ENCODE results near the gene PRDM1.

The PRDM1 gene

DNA sequence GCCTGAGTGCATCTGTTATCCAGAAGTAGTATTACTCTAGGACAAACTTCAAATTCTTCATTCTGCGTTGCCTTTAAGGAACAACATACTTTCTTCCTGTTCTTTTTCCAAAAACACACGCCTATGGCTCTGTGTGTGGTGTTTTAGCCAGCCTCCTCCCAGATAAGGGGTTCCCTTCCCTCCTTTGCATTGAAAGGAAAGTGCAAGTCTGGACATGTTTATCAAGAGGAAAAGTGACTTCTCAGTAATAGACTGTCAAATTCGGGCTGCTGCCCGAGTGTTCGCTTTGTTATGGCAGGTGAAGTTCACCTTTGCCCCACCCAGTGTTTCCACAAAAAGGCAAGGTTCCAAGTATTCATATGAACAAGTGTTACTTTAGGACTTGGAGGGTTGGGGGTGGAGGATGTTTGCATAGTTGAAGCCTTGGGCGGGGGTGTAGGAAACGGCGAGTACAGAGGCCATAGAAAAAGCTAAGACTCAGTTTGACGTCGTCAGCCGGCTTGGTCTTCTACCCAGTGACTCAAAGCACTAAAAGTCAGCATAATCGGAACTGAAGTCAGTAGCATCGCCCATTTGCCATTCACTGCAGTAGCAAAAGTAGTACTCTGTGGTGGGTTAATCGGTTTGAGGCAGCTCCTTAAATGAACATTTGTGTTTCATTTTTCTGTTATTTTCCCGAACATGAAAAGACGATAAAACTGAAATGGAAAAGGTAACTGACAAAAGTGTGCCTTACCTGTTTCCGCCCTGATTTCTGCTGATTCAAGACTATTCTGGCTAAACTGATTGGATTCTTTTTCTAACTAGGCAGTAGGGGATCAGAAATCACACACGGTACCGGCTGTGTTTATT is 12.5 kb downstream of the PRDM1 start:
- Histone ChIP-seq H3K4me1 (ENCODE audit: control insufficient read depth, insufficient read depth, low read length) (peaks cover 25% of the 10 kb centered on the region), H3K9ac (ENCODE audit: low read depth, low read length) (peak overlapping the region; percentile 26; the same call in 1 of the 2 replicates), H3K27ac (ENCODE audit: low read depth, low read length) (peak overlapping the region; percentile 48), H3K27me3 (ENCODE audit: control insufficient read depth, insufficient read depth, low read length) (peaks cover 38% of the 10 kb centered on the region), H3K36me3 (ENCODE audit: control insufficient read depth, insufficient read depth, low read length) (no peaks in the 10 kb centered on the region), H3K9me3 (ENCODE audit: control insufficient read depth, insufficient read depth, low read length) (no peaks in the 10 kb centered on the region), H3K4me3 (ENCODE audit: low read depth, low read length) (peak overlapping the region; percentile 57)

DNA sequence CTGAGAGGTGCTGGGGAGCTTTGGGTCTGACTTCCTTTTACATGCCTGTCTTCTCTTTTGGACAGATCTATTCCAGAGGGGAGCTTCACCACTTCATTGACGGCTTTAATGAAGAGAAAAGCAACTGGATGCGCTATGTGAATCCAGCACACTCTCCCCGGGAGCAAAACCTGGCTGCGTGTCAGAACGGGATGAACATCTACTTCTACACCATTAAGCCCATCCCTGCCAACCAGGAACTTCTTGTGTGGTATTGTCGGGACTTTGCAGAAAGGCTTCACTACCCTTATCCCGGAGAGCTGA is 13.1 kb downstream of the PRDM1 start:
- Histone ChIP-seq H3K27ac (ENCODE audit: low read depth, low read length) (peak overlapping the region; percentile 26), H3K4me3 (ENCODE audit: low read depth, low read length) (peak overlapping the region; percentile 57)

DNA sequence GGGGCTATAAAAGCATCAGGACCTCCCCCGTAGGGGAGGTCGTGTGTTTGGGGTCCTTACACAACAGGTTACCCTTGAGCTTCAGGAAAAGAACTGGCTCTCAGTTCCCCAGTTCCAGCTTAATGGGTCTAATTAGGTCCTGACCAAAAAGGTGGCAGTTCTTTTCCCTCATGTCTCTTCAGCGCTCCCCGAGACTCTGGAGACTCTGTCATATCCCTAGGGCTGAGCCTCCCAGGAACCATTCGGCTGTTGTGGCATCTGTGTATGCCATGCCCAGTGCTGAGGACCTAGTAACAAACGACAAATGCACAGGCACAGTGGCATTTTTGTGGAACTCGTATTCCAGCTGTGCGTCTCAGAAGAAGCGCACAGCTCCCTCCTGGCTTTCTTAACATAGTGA is 14.6 kb downstream of the PRDM1 start:
- H3K27ac ChIP-seq (ENCODE audit: low read depth, low read length), result no peak overlapping the region
- H3K9me3 ChIP-seq (ENCODE audit: control insufficient read depth, insufficient read depth, low read length), result no peaks in the 10 kb centered on the region
- H3K9ac ChIP-seq (ENCODE audit: low read depth, low read length), result no peak overlapping the region
- peaks cover 25% of the 10 kb centered on the region for H3K4me1 ChIP-seq (ENCODE audit: control insufficient read depth, insufficient read depth, low read length)
- no peaks in the 10 kb centered on the region for H3K36me3 ChIP-seq (ENCODE audit: control insufficient read depth, insufficient read depth, low read length)
- H3K4me3 ChIP-seq (ENCODE audit: low read depth, low read length), result no peak overlapping the region
- H3K27me3 ChIP-seq (ENCODE audit: control insufficient read depth, insufficient read depth, low read length), result peaks cover 38% of the 10 kb centered on the region

More for the DNA sequence above, 13.1 kb downstream of the PRDM1 start:
- no peaks in the 10 kb centered on the region for H3K36me3 ChIP-seq (ENCODE audit: control insufficient read depth, insufficient read depth, low read length)
- H3K9ac ChIP-seq (ENCODE audit: low read depth, low read length), result no peak overlapping the region
- peaks cover 25% of the 10 kb centered on the region for H3K4me1 ChIP-seq (ENCODE audit: control insufficient read depth, insufficient read depth, low read length)
- H3K9me3 ChIP-seq (ENCODE audit: control insufficient read depth, insufficient read depth, low read length), result no peaks in the 10 kb centered on the region
- H3K27me3 ChIP-seq (ENCODE audit: control insufficient read depth, insufficient read depth, low read length), result peaks cover 38% of the 10 kb centered on the region

DNA sequence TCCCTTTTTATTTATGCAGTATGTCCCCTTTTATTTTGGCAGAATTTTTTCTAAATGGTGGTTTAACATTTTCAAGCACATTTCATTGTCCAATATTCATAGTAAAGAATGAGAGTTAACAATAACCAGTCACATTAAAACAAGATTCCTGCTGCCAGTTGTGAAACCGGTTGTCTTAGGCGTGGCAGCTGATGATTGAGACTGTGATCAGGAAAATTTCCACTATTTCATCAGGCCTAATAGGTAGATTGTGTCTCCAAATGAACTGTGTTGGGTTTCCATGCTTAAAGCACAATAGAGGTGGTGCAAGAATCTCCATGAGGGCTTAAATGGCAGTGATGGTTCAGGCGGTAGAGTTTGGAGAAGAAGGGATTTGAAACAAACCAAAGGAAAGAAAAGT is 15.3 kb downstream of the PRDM1 start:
- H3K36me3 ChIP-seq (ENCODE audit: control insufficient read depth, insufficient read depth, low read length), result no peaks in the 10 kb centered on the region
- peaks cover 25% of the 10 kb centered on the region for H3K4me1 ChIP-seq (ENCODE audit: control insufficient read depth, insufficient read depth, low read length)
- H3K27ac ChIP-seq (ENCODE audit: low read depth, low read length), result no peak overlapping the region
- no peak overlapping the region for H3K9ac ChIP-seq (ENCODE audit: low read depth, low read length)
- H3K27me3 ChIP-seq (ENCODE audit: control insufficient read depth, insufficient read depth, low read length), result peaks cover 38% of the 10 kb centered on the region
- no peak overlapping the region for H3K4me3 ChIP-seq (ENCODE audit: low read depth, low read length)
- no peaks in the 10 kb centered on the region for H3K9me3 ChIP-seq (ENCODE audit: control insufficient read depth, insufficient read depth, low read length)

DNA sequence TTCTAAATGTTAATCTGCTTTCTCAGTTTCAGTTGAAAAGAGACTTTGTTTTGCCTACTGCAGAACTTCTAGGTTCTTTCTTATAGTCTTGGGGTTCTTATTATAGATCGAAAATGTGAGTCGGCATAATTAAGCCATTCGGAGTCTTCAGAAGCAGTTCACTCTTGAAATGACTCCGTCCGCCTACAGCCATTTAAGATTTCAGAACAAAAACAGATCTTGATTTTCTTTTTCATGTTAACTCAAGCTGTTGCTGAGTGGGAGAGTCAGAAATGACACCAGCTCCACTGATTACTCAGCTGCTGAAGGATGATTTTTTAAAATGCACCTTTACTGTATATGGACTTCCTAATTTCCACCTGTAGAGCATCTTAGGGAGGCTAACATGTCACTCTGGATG is 15.9 kb downstream of the PRDM1 start:
- no peaks in the 10 kb centered on the region for H3K9me3 ChIP-seq (ENCODE audit: control insufficient read depth, insufficient read depth, low read length)
- no peak overlapping the region for H3K9ac ChIP-seq (ENCODE audit: low read depth, low read length)
- H3K36me3 ChIP-seq (ENCODE audit: control insufficient read depth, insufficient read depth, low read length), result no peaks in the 10 kb centered on the region
- H3K4me1 ChIP-seq (ENCODE audit: control insufficient read depth, insufficient read depth, low read length), result peaks cover 24% of the 10 kb centered on the region
- peaks cover 34% of the 10 kb centered on the region for H3K27me3 ChIP-seq (ENCODE audit: control insufficient read depth, insufficient read depth, low read length)
- no peak overlapping the region for H3K27ac ChIP-seq (ENCODE audit: low read depth, low read length)
- H3K4me3 ChIP-seq (ENCODE audit: low read depth, low read length), result no peak overlapping the region

GRCh38 chr6:106102967-106103727 is 17.0 kb downstream of the PRDM1 start:
- Histone ChIP-seq H3K4me1 (ENCODE audit: control insufficient read depth, insufficient read depth, low read length) (peaks cover 13% of the 10 kb centered on the region), H3K4me3 (ENCODE audit: low read depth, low read length) (no peak overlapping the region), H3K27ac (ENCODE audit: low read depth, low read length) (no peak overlapping the region), H3K27me3 (ENCODE audit: control insufficient read depth, insufficient read depth, low read length) (peaks cover 23% of the 10 kb centered on the region), H3K9ac (ENCODE audit: low read depth, low read length) (no peak overlapping the region), H3K36me3 (ENCODE audit: control insufficient read depth, insufficient read depth, low read length) (no peaks in the 10 kb centered on the region), H3K9me3 (ENCODE audit: control insufficient read depth, insufficient read depth, low read length) (no peaks in the 10 kb centered on the region)

DNA sequence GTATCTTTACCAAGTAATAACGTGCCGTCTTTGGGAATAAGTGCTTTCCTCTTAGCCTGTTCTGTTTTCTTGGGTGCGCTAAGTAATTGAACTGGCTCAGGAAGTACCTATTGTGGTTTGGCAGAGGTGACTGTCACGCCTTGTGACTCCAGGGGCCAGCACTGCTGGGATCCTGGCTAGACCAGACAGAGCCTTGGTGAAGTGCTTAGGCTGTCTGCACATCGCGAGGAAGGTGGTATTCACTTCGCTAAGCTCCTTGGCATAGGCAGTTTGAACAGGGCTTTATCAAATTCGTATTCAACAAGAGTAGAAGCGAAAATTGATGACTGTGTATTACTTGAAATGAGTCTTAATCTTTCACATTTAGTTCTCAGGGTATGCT is 17.6 kb downstream of the PRDM1 start:
- Histone ChIP-seq H3K4me1 (ENCODE audit: control insufficient read depth, insufficient read depth, low read length) (peaks cover 8% of the 10 kb centered on the region), H3K9ac (ENCODE audit: low read depth, low read length) (no peak overlapping the region), H3K36me3 (ENCODE audit: control insufficient read depth, insufficient read depth, low read length) (no peaks in the 10 kb centered on the region), H3K27me3 (ENCODE audit: control insufficient read depth, insufficient read depth, low read length) (peaks cover 17% of the 10 kb centered on the region), H3K27ac (ENCODE audit: low read depth, low read length) (no peak overlapping the region), H3K9me3 (ENCODE audit: control insufficient read depth, insufficient read depth, low read length) (no peaks in the 10 kb centered on the region), H3K4me3 (ENCODE audit: low read depth, low read length) (no peak overlapping the region)

DNA sequence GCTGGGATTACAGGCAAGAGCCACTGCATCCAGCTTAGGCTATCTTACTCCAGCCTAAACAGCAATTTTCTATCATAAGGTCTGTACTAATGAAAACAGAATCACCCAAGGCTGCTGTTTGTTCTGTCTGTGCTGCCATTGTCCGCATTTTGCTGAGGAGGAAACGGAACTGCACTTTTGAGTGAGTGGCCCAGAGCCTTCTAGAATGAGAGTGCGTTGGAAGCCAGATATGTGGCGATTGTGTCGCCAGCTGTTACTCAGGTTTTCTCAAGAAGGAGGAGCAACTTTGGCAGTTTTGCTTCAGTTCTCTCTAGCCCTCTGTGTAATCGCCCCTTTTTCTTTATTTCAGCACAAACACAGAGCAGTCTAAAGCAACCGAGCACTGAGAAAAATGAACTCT is 18.3 kb downstream of the PRDM1 start:
- Histone ChIP-seq H3K4me1 (ENCODE audit: control insufficient read depth, insufficient read depth, low read length) (peaks cover under 1% of the 10 kb centered on the region; the same call in 1 of the 2 replicates), H3K4me3 (ENCODE audit: low read depth, low read length) (no peak overlapping the region), H3K36me3 (ENCODE audit: control insufficient read depth, insufficient read depth, low read length) (no peaks in the 10 kb centered on the region), H3K9me3 (ENCODE audit: control insufficient read depth, insufficient read depth, low read length) (no peaks in the 10 kb centered on the region), H3K27me3 (ENCODE audit: control insufficient read depth, insufficient read depth, low read length) (peaks cover 10% of the 10 kb centered on the region), H3K27ac (ENCODE audit: low read depth, low read length) (no peak overlapping the region), H3K9ac (ENCODE audit: low read depth, low read length) (no peak overlapping the region)

- Histone ChIP-seq H3K4me1 (ENCODE audit: control insufficient read depth, insufficient read depth, low read length) (no peaks in the 10 kb centered on the region), H3K9me3 (ENCODE audit: control insufficient read depth, insufficient read depth, low read length) (no peaks in the 10 kb centered on the region), H3K36me3 (ENCODE audit: control insufficient read depth, insufficient read depth, low read length) (no peaks in the 10 kb centered on the region), H3K27ac (ENCODE audit: low read depth, low read length) (no peak overlapping the region), H3K9ac (ENCODE audit: low read depth, low read length) (no peak overlapping the region), H3K27me3 (ENCODE audit: control insufficient read depth, insufficient read depth, low read length) (peaks cover 5% of the 10 kb centered on the region; the same call in 1 of the 2 replicates), H3K4me3 (ENCODE audit: low read depth, low read length) (no peak overlapping the region)
Observed at GRCh38 chr6:106104941-106105340, 18.8 kb downstream of the PRDM1 start.

GRCh38 chr6:106105493-106105892 is 19.4 kb downstream of the PRDM1 start:
- H3K9ac ChIP-seq (ENCODE audit: low read depth, low read length), result no peak overlapping the region
- H3K36me3 ChIP-seq (ENCODE audit: control insufficient read depth, insufficient read depth, low read length), result no peaks in the 10 kb centered on the region
- no peaks in the 10 kb centered on the region; the same call in 1 of the 2 replicates for H3K27me3 ChIP-seq (ENCODE audit: control insufficient read depth, insufficient read depth, low read length)
- no peak overlapping the region for H3K4me3 ChIP-seq (ENCODE audit: low read depth, low read length)
- no peak overlapping the region for H3K27ac ChIP-seq (ENCODE audit: low read depth, low read length)
- H3K9me3 ChIP-seq (ENCODE audit: control insufficient read depth, insufficient read depth, low read length), result no peaks in the 10 kb centered on the region
- H3K4me1 ChIP-seq (ENCODE audit: control insufficient read depth, insufficient read depth, low read length), result no peaks in the 10 kb centered on the region
